H1 (cell line): ENCODE measurements around the gene UNC119. TPM values are rescaled to one million over a fixed set of nuclear protein-coding genes. Genes with fewer than 3 reads are reported as not detected.

Source experiments
- CTCF ChIA-PET: fragments of 300-600 bp; sonication (Branson Sonifier 250); formaldehyde crosslinking; loops from one replicate; lab custom pipeline; 2021; ENCODE audit not compliant: partially characterized antibody; lab: Charles Lee
- POLR2A ChIA-PET: fragments of 300-600 bp; sonication (Branson Sonifier 250); formaldehyde crosslinking; loops from one replicate; lab custom pipeline; 2021; ENCODE audit warnings: inconsistent platforms; ENCODE audit not compliant: partially characterized antibody; lab: Charles Lee
- DNase-seq, 2 experiments: peaks; one replicate each; pipeline versions ENCODE4 v3.0.0 to v3.0.0-alpha.2; 2010 to 2022; ENCODE audit warnings: low spot score in 2 of 2, low read depth in 1 of 2, mixed read lengths in 1 of 2
- FAIRE-seq: peaks from 2 replicates; lab custom pipeline; 2011; peaks lifted over from hg19 to GRCh38; lab: Jason Lieb, UNC
- H2AFZ ChIP-seq: 2 replicates; pipeline ENCODE4 v1.8.1; 2012; ENCODE audit warnings: low read length, inconsistent platforms
- H2AK5ac ChIP-seq: 2 replicates; pipeline ENCODE4 v1.6.1; 2013; ENCODE audit warnings: low read depth, low read length
- H2BK120ac ChIP-seq: replicated peaks from 2 replicates; pipeline ENCODE3; 2013; ENCODE audit warnings: low read depth, low read length, inconsistent platforms
- H2BK12ac ChIP-seq: 2 replicates; pipeline ENCODE4 v1.6.1; 2013; ENCODE audit warnings: low read depth, low read length
- H2BK15ac ChIP-seq: 2 replicates; pipeline ENCODE4 v1.6.1; 2013; ENCODE audit warnings: low read length
- H2BK20ac ChIP-seq: 2 replicates; pipeline ENCODE4 v1.6.1; 2013; ENCODE audit warnings: low read length
- H2BK5ac ChIP-seq: 2 replicates; pipeline ENCODE4 v1.6.1; 2013; ENCODE audit warnings: low read depth, low read length
- H3K14ac ChIP-seq: 2 replicates; pipeline ENCODE4 v1.6.1; 2013; ENCODE audit warnings: inconsistent platforms; ENCODE audit not compliant: insufficient read length
- H3K18ac ChIP-seq: 2 replicates; pipeline ENCODE4 v1.6.1; 2013; ENCODE audit warnings: low read length; ENCODE audit errors: extremely low read depth
- H3K23ac ChIP-seq: 2 replicates; pipeline ENCODE4 v1.6.1; 2013; ENCODE audit warnings: inconsistent platforms; ENCODE audit not compliant: insufficient read length
- H3K23me2 ChIP-seq: 2 replicates; pipeline ENCODE4 v1.6.1; 2013; ENCODE audit warnings: low read depth, low read length
- H3K27ac ChIP-seq: 2 replicates; pipeline ENCODE4 v1.6.1; 2011; ENCODE audit warnings: low read depth, low read length, inconsistent platforms
- H3K27me3 ChIP-seq, 4 experiments: replicated peaks in 1 of 4; 1 replicate in 1 of 4; 2 replicates in 3 of 4; pipeline versions ENCODE4 v1.6.1 to v1.8.1; 2011 to 2013; ENCODE audit warnings: low read length in 3 of 4, mild to moderate bottlenecking in 3 of 4, inconsistent platforms in 2 of 4, mixed read lengths in 2 of 4, moderate library complexity in 1 of 4; ENCODE audit not compliant: control insufficient read depth in 3 of 4, insufficient read depth in 3 of 4; ENCODE audit errors: extremely low read depth in 1 of 4
- H3K36me3 ChIP-seq, 4 experiments: 2 replicates each; pipeline versions ENCODE4 v1.6.1 to v1.8.1; 2011 to 2013; ENCODE audit warnings: mild to moderate bottlenecking in 4 of 4, low read length in 3 of 4, moderate library complexity in 2 of 4, control low read depth in 1 of 4, inconsistent platforms in 1 of 4; ENCODE audit not compliant: insufficient read depth in 4 of 4, control insufficient read depth in 2 of 4
- H3K4ac ChIP-seq: replicated peaks from 2 replicates; pipeline ENCODE3; 2013; ENCODE audit warnings: low read length, low read depth, mixed read lengths, inconsistent platforms; ENCODE audit not compliant: insufficient read length
- H3K4me1 ChIP-seq, 4 experiments: replicated peaks in 1 of 4; 1 replicate in 1 of 4; 2 replicates in 3 of 4; pipeline versions ENCODE4 v1.6.1 to v1.8.1; 2011 to 2013; ENCODE audit warnings: low read length in 3 of 4, inconsistent platforms in 2 of 4, mixed read lengths in 1 of 4; ENCODE audit not compliant: insufficient read depth in 4 of 4, control insufficient read depth in 3 of 4
- H3K4me2 ChIP-seq, 2 experiments: 2 replicates each; pipeline versions ENCODE4 v1.6.1 to v1.8.1; 2011 to 2013; ENCODE audit warnings: low read depth in 2 of 2, low read length in 2 of 2, control low read depth in 1 of 2, inconsistent platforms in 1 of 2, mild to moderate bottlenecking in 1 of 2; ENCODE audit not compliant: insufficient read depth in 1 of 2
- H3K4me3 ChIP-seq, 4 experiments: fragments of 200-600, 300-600 bp in 1 of 4; sonication (generic), shearing (Covaris generic), sonication (Bioruptor Twin) in 1 of 4; 2 replicates each; pipeline versions ENCODE4 v1.5.1 to v1.8.1; 2011 to 2016; ENCODE audit warnings: low read length in 4 of 4, low read depth in 3 of 4, control low read depth in 2 of 4, inconsistent platforms in 2 of 4, mild to moderate bottlenecking in 2 of 4, mixed read lengths in 1 of 4, moderate library complexity in 1 of 4; ENCODE audit not compliant: insufficient read depth in 2 of 4; ENCODE audit errors: extremely low read depth in 1 of 4
- H3K56ac ChIP-seq: replicated peaks from 2 replicates; pipeline ENCODE3; 2013; ENCODE audit warnings: low read depth, mild to moderate bottlenecking, mixed read lengths, low read length, inconsistent platforms; ENCODE audit not compliant: insufficient read length
- H3K79me1 ChIP-seq: 2 replicates; pipeline ENCODE4 v1.6.1; 2013; ENCODE audit warnings: low read depth, low read length, control low read depth
- H3K79me2 ChIP-seq, 2 experiments: 2 replicates each; pipeline versions ENCODE4 v1.6.1 to v1.8.1; 2012 to 2013; ENCODE audit warnings: low read length in 2 of 2, mild to moderate bottlenecking in 2 of 2, inconsistent platforms in 1 of 2; ENCODE audit not compliant: insufficient read depth in 2 of 2, control insufficient read depth in 1 of 2
- H3K9ac ChIP-seq, 4 experiments: replicated peaks in 1 of 4; 1 replicate in 1 of 4; 2 replicates in 3 of 4; pipeline versions ENCODE4 v1.6.1 to v1.8.1; 2011 to 2013; ENCODE audit warnings: low read depth in 3 of 4, low read length in 3 of 4, control low read depth in 2 of 4, mild to moderate bottlenecking in 2 of 4, moderate library complexity in 2 of 4, inconsistent platforms in 1 of 4; ENCODE audit errors: extremely low read depth in 1 of 4
- H3K9me3 ChIP-seq, 2 experiments: 2 replicates each; pipeline versions ENCODE4 v1.6.1 to v1.8.1; 2012 to 2013; ENCODE audit warnings: mild to moderate bottlenecking in 2 of 2, moderate library complexity in 2 of 2, control low read depth in 1 of 2, inconsistent platforms in 1 of 2, low read depth in 1 of 2, low read length in 1 of 2, mixed read lengths in 1 of 2; ENCODE audit not compliant: insufficient read depth in 2 of 2
- H4K20me1 ChIP-seq, 2 experiments: replicated peaks in 1 of 2; 2 replicates each; pipeline versions ENCODE3 to v1.8.1; 2011 to 2013; ENCODE audit warnings: inconsistent platforms in 2 of 2, low read length in 2 of 2, mild to moderate bottlenecking in 1 of 2; ENCODE audit not compliant: insufficient read depth in 2 of 2, control insufficient read depth in 1 of 2
- H4K5ac ChIP-seq: 2 replicates; pipeline ENCODE4 v1.6.1; 2013; ENCODE audit warnings: low read length, low read depth, mixed read lengths, inconsistent platforms; ENCODE audit not compliant: insufficient read length
- H4K8ac ChIP-seq: 2 replicates; pipeline ENCODE4 v1.8.0; 2013; ENCODE audit warnings: mild to moderate bottlenecking, moderate library complexity, low read length, inconsistent platforms; ENCODE audit not compliant: insufficient read depth; ENCODE audit errors: extremely low read depth
- H4K91ac ChIP-seq: replicated peaks from 2 replicates; pipeline ENCODE3; 2013; ENCODE audit warnings: low read length, mixed read lengths, inconsistent platforms; ENCODE audit not compliant: insufficient read length
- BACH1 ChIP-seq: IDR thresholded peaks from 2 replicates; pipeline ENCODE4 v1.6.1; 2012; ENCODE audit warnings: low read length, improper control_type of control experiment
- CREB1 ChIP-seq: IDR thresholded peaks from 2 replicates; pipeline ENCODE4 v1.6.1; 2012; ENCODE audit warnings: inconsistent platforms
- PHF8 ChIP-seq: fragments of 200-600 bp; sonication (generic); conservative IDR thresholded peaks from 2 replicates; pipeline ENCODE4 v1.7.1; 2012; ENCODE audit warnings: low read depth, mild to moderate bottlenecking, inconsistent platforms, low read length, moderate library complexity
- POLR2A ChIP-seq, 2 experiments: IDR thresholded peaks; 1 replicate in 1 of 2; 2 replicates in 1 of 2; pipeline ENCODE4 v1.6.1; 2011; ENCODE audit warnings: low read depth in 2 of 2, low read length in 2 of 2, mild to moderate bottlenecking in 2 of 2; ENCODE audit errors: control extremely low read depth in 1 of 2
- RNF2 ChIP-seq: fragments of 200-900, 300-1000 bp; sonication (generic); IDR thresholded peaks from 2 replicates; pipeline ENCODE4 v1.7.1; 2016; ENCODE audit warnings: borderline replicate concordance, low read depth, mild to moderate bottlenecking, antibody characterized with exemption, low read length; ENCODE audit not compliant: poor library complexity, severe bottlenecking; ENCODE audit errors: missing control alignments
- SIN3A ChIP-seq, 2 experiments: IDR thresholded peaks in 1 of 2; conservative IDR thresholded peaks in 1 of 2; 2 replicates each; pipeline ENCODE4 v1.6.1; 2011 to 2012; ENCODE audit warnings: low read length in 2 of 2, improper control_type of control experiment in 1 of 2, low read depth in 1 of 2, mild to moderate bottlenecking in 1 of 2
- SP2 ChIP-seq: IDR thresholded peaks from 2 replicates; pipeline ENCODE4 v1.6.1; 2012; ENCODE audit warnings: mild to moderate bottlenecking, low read length, inconsistent platforms
- SUZ12 ChIP-seq: fragments of 200-600 bp; sonication (generic); IDR thresholded peaks from 2 replicates; pipeline ENCODE4 v1.6.1; 2012; ENCODE audit warnings: mild to moderate bottlenecking, inconsistent platforms, low read length, moderate library complexity, mixed read lengths
- USF2 ChIP-seq: IDR thresholded peaks from 2 replicates; pipeline ENCODE4 v1.6.1; 2011; ENCODE audit warnings: low read length, improper control_type of control experiment
- ZNF274 ChIP-seq: IDR thresholded peaks from 2 replicates; pipeline ENCODE4 v1.7.0; 2012; ENCODE audit warnings: low read length, borderline replicate concordance; ENCODE audit errors: extremely low read depth
- WGBS, 2 experiments: shearing (Covaris generic) in 1 of 2; methylation state at CpG; one replicate each; pipeline versions ENCODE4 v1.1.6 to v1.1.7; 2013 to 2015; ENCODE audit warnings: low lambda C conversion rate in 2 of 2, mixed read lengths in 2 of 2, inconsistent platforms in 1 of 2, low coverage in 1 of 2, missing lambda C conversion rate in 1 of 2; ENCODE audit not compliant: insufficient replicate concordance in 2 of 2, insufficient coverage in 1 of 2, insufficient read length in 1 of 2; ENCODE audit errors: extremely low coverage in 1 of 2, missing lambda C conversion rate in 1 of 2; 5-methylcytosine and 5-hydroxymethylcytosine counted together
- polyA plus RNA-seq, 7 experiments: library from polyadenylated mRNA; depleted of rRNA in 3 of 7; stranded (reverse) in 5 of 7; unstranded in 2 of 7; fragments of >200 nt in 5 of 7; fragments of 200-250 nt in 2 of 7; gene quantifications; 1 replicate in 5 of 7; 2 replicates in 1 of 7; 4 replicates in 1 of 7; pipeline versions ENCODE4 v1.2.1 to v1.2.3, GENCODE V29; 2011 to 2013; ENCODE audit warnings: missing spikeins in 2 of 7, mixed read lengths in 2 of 7
- total RNA-seq: library from RNA; stranded (reverse); fragmentation: NEBNext Ultra II Directional; extraction: Animal tissue kit (Norgen Biotek cat#: 25700); gene quantifications from 2 replicates; pipeline ENCODE4 v1.2.1, GENCODE V29; 2021

UNC119 gene
- total and polyA plus RNA-seq, 2 of the 8 experiments (the other 6 are each of a cell fraction or from before 2014, with no cell fraction given): 43.5 to 94.4 TPM

- peak overlapping the region; percentile 36; the same call in 1 of the 2 replicates for H2BK5ac ChIP-seq
- H3K23ac ChIP-seq: no peak overlapping the region
- 0 out of 2 replicates have a peak overlapping the region, but pooled peaks have one; percentile 18 for H4K8ac ChIP-seq
- no peak for DNase-seq
- no peaks in the 10 kb centered on the region for H3K79me2 ChIP-seq
- no peak overlapping the region for H2BK120ac ChIP-seq
- H4K91ac ChIP-seq: peak overlapping the region; percentile 29
- no peaks in the 10 kb centered on the region for H3K27me3 ChIP-seq
- no peak overlapping the region; the same call in 1 of the 2 replicates for H3K18ac ChIP-seq
- H3K79me1 ChIP-seq: no peaks in the 10 kb centered on the region; the same call in 1 of the 2 replicates
- 0 out of 2 replicates have a peak overlapping the region, but pooled peaks have one; percentile 4 for H2BK15ac ChIP-seq
- peak overlapping the region; percentile 45; the same call in 1 of the 2 replicates for H2BK12ac ChIP-seq
- CTCF ChIA-PET: interaction anchor here (0.6 to 18.4 kb wide), 3 partner anchors 9 to 280 kb away, joined by 3 to 547 read pairs (median 80); partner anchors contain the start of gene FOXN1
- no peak for FAIRE-seq
- 0 out of 2 replicates have a peak overlapping the region, but pooled peaks have one; percentile 11 for H2BK20ac ChIP-seq
- no peak overlapping the region for H3K4me3 ChIP-seq
- no peak overlapping the region for H3K27ac ChIP-seq
- POLR2A ChIA-PET: interaction anchor here (1.2 to 1.5 kb wide), 3 partner anchors 10 to 99 kb away, joined by 3 to 4 read pairs (median 3); no protein-coding TSS in a partner anchor
- no peak overlapping the region for H3K14ac ChIP-seq
- H3K56ac ChIP-seq: no peak overlapping the region
- no peak overlapping the region for H3K4ac ChIP-seq
- H3K23me2 ChIP-seq: no peaks in the 10 kb centered on the region
- H2AK5ac ChIP-seq: no peak overlapping the region
- H3K36me3 ChIP-seq: peaks cover 0 to 7% (median 2%) of the 10 kb centered on the region in 4 experiments; a peak in 3 of 8 replicates
- H2AFZ ChIP-seq: no peak overlapping the region
- peak overlapping the region in 1 of 2 experiments; percentile 21; a peak in 1 of 4 replicates for H3K4me2 ChIP-seq
- H4K5ac ChIP-seq: peak overlapping the region; percentile 10
- no peaks in the 10 kb centered on the region for H3K9me3 ChIP-seq
- TF ChIP-seq POLR2A (IDR thresholded peaks at IDR 0.05; ENCODE audit: control extremely low read depth in 1 of 2, low read depth in 2 of 2, low read length in 2 of 2) (no peak), CREB1 (no peak), SP2 (no peak), SIN3A (conservative IDR thresholded peaks at IDR 0.05 in 1 of 2, IDR thresholded peaks at IDR 0.05 in 1 of 2; ENCODE audit: low read depth in 1 of 2, low read length in 2 of 2) (no peak), RNF2 (no peak), PHF8 (no peak), USF2 (no peak), SUZ12 (no peak), ZNF274 (no peak), BACH1 (no peak)
- WGBS, 2 experiments: 78% methylated on average over 4 of the region's 4 CpGs; no CpG with 5 or more reads in 1 of the 2 experiments
- H4K20me1 ChIP-seq: peaks cover under 1 to 7% of the 10 kb centered on the region in 2 experiments
- H3K9ac ChIP-seq: no peak overlapping the region
- H3K4me1 ChIP-seq: peaks cover 0 to 9% (median 3%) of the 10 kb centered on the region in 4 experiments; a peak in 4 of 7 replicates
These were observed 7.9 kb downstream of the UNC119 start for GRCh38 chr17:28544402-28545140.
